SU-DHL-6 (cell line): ENCODE results near the gene RGS7.

Experiments used
- H2AFZ ChIP-seq: fragments of 200-600 bp; sonication (generic); 2 replicates; pipeline ENCODE4 v1.6.1; 2014; ENCODE audit warnings: low read depth, mild to moderate bottlenecking, moderate library complexity, mixed read lengths, antibody characterized with exemption, low read length; ENCODE audit not compliant: severe bottlenecking
- H3F3A ChIP-seq: fragments of 200-600 bp; shearing (Covaris generic); 2 replicates; pipeline ENCODE4 v1.6.0; 2016; ENCODE audit warnings: antibody characterized with exemption, mild to moderate bottlenecking; ENCODE audit not compliant: insufficient read depth
- H3K27ac ChIP-seq: fragments of 200-600 bp; sonication (generic); 2 replicates; pipeline ENCODE4 v1.5.1; 2016; ENCODE audit warnings: low read depth, mild to moderate bottlenecking, low read length, moderate library complexity, mixed read lengths
- H3K27me3 ChIP-seq: fragments of 200-600 bp; sonication (generic), shearing (Covaris generic); 2 replicates; pipeline ENCODE4 v1.6.0; 2014; ENCODE audit warnings: mild to moderate bottlenecking, low read length
- H3K36me3 ChIP-seq: fragments of 200-600 bp; sonication (generic); 2 replicates; pipeline ENCODE4 v1.6.1; 2014; ENCODE audit warnings: mild to moderate bottlenecking, low read length, mixed read lengths
- H3K4me2 ChIP-seq: fragments of 300-600, 200-600 bp; shearing (Covaris generic), sonication (generic); 2 replicates; pipeline ENCODE4 v1.6.0; 2014; ENCODE audit warnings: low read length, low read depth, mild to moderate bottlenecking; ENCODE audit not compliant: poor library complexity, severe bottlenecking
- H3K4me3 ChIP-seq: fragments of 200-600 bp; sonication (generic); 2 replicates; pipeline ENCODE4 v1.5.1; 2014; ENCODE audit warnings: antibody characterized with exemption, low read length, mild to moderate bottlenecking, mixed read lengths; ENCODE audit not compliant: insufficient read depth, poor library complexity, severe bottlenecking
- H3K79me2 ChIP-seq: fragments of 200-600 bp; sonication (generic); 2 replicates; pipeline ENCODE4 v1.6.1; 2014; ENCODE audit warnings: mild to moderate bottlenecking, low read length, moderate library complexity; ENCODE audit not compliant: insufficient read depth
- H3K9ac ChIP-seq: fragments of 200-600 bp; sonication (generic); 2 replicates; pipeline ENCODE4 v1.7.0; 2014; ENCODE audit warnings: mild to moderate bottlenecking, low read length
- H3K9me2 ChIP-seq: fragments of 200-600 bp; sonication (generic); replicated peaks from 2 replicates; pipeline ENCODE4 v1.6.1; 2014; ENCODE audit warnings: low read length; ENCODE audit not compliant: insufficient read depth
- H3K9me3 ChIP-seq: fragments of 200-600 bp; sonication (generic); 2 replicates; pipeline ENCODE4 v1.6.1; 2014; ENCODE audit warnings: low read length, mixed read lengths; ENCODE audit not compliant: insufficient read depth
- H4K20me1 ChIP-seq: fragments of 200-600 bp; sonication (generic); 2 replicates; pipeline ENCODE4 v1.6.1; 2014; ENCODE audit warnings: low read depth, mild to moderate bottlenecking, antibody characterized with exemption, low read length, moderate library complexity, mixed read lengths
- EZH2phosphoT487 ChIP-seq: fragments of 200-600 bp; sonication (generic), shearing (Covaris generic); conservative IDR thresholded peaks from 2 replicates; pipeline ENCODE4 v1.6.1; 2018; ENCODE audit warnings: mild to moderate bottlenecking, antibody characterized with exemption, low read length, moderate library complexity, mixed read lengths
- TF ChIP-seq, protein P1 (sequence below): fragments of 200-600 bp; sonication (generic); IDR thresholded peaks from one replicate; pipeline ENCODE4 v1.5.1; 2017; ENCODE audit warnings: antibody characterized with exemption, mild to moderate bottlenecking, low read length, moderate library complexity; ENCODE audit not compliant: insufficient read depth, poor library complexity, severe bottlenecking

Gene RGS7

DNA sequence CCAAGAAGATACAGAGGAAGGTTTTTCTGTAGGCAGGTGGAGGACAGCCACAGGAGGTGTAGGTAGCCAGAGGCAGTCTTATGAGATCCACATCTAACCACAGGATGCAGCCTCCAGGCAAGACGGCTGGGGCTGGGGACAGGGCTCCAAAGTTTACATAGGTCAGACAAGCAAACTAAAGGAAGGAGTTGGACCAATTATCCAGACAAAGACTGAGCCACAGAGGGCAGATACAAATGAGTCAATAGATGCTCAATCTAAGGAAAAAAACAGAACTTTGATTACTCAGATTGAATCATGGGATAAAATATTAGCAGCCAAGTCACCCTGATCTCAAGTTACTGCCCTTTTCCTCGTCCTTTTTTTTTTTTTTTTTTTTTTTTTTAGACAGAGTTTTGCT lies 91.6 kb downstream of the RGS7 start:
- H3K9me3 ChIP-seq, result no peaks in the 10 kb centered on the region
- no peaks in the 10 kb centered on the region for H3K79me2 ChIP-seq
- TF ChIP-seq, protein P1, sequence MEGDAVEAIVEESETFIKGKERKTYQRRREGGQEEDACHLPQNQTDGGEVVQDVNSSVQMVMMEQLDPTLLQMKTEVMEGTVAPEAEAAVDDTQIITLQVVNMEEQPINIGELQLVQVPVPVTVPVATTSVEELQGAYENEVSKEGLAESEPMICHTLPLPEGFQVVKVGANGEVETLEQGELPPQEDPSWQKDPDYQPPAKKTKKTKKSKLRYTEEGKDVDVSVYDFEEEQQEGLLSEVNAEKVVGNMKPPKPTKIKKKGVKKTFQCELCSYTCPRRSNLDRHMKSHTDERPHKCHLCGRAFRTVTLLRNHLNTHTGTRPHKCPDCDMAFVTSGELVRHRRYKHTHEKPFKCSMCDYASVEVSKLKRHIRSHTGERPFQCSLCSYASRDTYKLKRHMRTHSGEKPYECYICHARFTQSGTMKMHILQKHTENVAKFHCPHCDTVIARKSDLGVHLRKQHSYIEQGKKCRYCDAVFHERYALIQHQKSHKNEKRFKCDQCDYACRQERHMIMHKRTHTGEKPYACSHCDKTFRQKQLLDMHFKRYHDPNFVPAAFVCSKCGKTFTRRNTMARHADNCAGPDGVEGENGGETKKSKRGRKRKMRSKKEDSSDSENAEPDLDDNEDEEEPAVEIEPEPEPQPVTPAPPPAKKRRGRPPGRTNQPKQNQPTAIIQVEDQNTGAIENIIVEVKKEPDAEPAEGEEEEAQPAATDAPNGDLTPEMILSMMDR, result no peak
- no peak for TF ChIP-seq EZH2phosphoT487
- H3K27me3 ChIP-seq, result no peaks in the 10 kb centered on the region
- no peak overlapping the region for H3K4me3 ChIP-seq
- H3K36me3 ChIP-seq, result no peaks in the 10 kb centered on the region
- no peaks in the 10 kb centered on the region for H3K9me2 ChIP-seq
- no peak overlapping the region for H2AFZ ChIP-seq
- H3K27ac ChIP-seq, result no peak overlapping the region
- no peaks in the 10 kb centered on the region for H4K20me1 ChIP-seq
- no peak overlapping the region for H3K4me2 ChIP-seq
- H3F3A ChIP-seq, result no peaks in the 10 kb centered on the region
- H3K9ac ChIP-seq, result no peak overlapping the region

DNA sequence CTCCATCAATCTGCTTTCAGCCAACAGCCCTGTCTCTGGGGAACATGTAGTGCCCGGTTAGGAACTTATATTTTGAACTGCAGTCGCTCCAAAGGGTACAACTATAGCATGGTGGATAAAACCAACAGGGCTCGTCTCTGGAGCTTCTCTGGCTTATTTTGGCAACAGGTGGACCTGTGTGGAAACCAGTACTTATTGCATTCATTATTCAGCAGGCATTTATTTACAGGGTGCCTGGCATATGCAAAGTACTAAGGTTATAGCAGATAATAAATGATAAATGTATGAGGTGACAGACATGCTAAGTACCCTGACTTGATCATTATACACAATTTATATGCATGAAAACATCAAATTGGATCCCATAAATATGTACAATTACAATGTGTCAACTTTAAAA lies 93.7 kb downstream of the RGS7 start:
- H3K27me3 ChIP-seq, result no peaks in the 10 kb centered on the region
- no peak for TF ChIP-seq EZH2phosphoT487
- TF ChIP-seq, protein P1, result no peak
- no peaks in the 10 kb centered on the region for H3K9me2 ChIP-seq
- no peak overlapping the region for H2AFZ ChIP-seq
- no peaks in the 10 kb centered on the region for H3F3A ChIP-seq
- H3K27ac ChIP-seq, result no peak overlapping the region
- H3K9ac ChIP-seq, result no peak overlapping the region
- no peak overlapping the region for H3K4me2 ChIP-seq
- no peaks in the 10 kb centered on the region for H3K9me3 ChIP-seq
- no peaks in the 10 kb centered on the region for H4K20me1 ChIP-seq
- H3K4me3 ChIP-seq, result no peak overlapping the region
- no peaks in the 10 kb centered on the region for H3K36me3 ChIP-seq
- no peaks in the 10 kb centered on the region for H3K79me2 ChIP-seq

DNA sequence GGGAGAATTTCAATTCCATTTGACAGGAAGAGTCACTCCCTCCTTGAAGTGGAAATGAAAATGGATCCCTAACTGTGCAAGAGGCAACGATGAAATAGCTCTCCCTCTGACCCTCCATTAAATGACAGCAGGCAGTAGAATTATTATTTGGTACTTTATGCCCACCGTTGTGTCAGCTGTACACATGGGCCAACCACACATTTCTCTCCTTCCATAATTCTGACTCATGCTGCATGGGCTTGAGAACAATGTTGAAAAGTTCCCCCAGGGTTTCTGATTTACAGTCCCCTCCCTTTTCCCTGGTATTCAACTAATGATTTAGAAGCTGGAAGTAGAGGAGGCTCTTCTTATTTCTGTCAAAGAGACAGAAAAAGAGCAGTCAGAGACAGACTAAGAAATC lies 103.5 kb downstream of the RGS7 start:
- no peak overlapping the region for H3K4me3 ChIP-seq
- no peaks in the 10 kb centered on the region for H3K9me3 ChIP-seq
- TF ChIP-seq, protein P1, result no peak
- no peaks in the 10 kb centered on the region for H3K79me2 ChIP-seq
- H2AFZ ChIP-seq, result no peak overlapping the region
- no peaks in the 10 kb centered on the region for H3K36me3 ChIP-seq
- H3K4me2 ChIP-seq, result no peak overlapping the region
- H3K27me3 ChIP-seq, result no peaks in the 10 kb centered on the region
- H3K9me2 ChIP-seq, result no peaks in the 10 kb centered on the region
- no peaks in the 10 kb centered on the region for H4K20me1 ChIP-seq
- H3K27ac ChIP-seq, result no peak overlapping the region
- no peaks in the 10 kb centered on the region for H3F3A ChIP-seq
- H3K9ac ChIP-seq, result no peak overlapping the region

DNA sequence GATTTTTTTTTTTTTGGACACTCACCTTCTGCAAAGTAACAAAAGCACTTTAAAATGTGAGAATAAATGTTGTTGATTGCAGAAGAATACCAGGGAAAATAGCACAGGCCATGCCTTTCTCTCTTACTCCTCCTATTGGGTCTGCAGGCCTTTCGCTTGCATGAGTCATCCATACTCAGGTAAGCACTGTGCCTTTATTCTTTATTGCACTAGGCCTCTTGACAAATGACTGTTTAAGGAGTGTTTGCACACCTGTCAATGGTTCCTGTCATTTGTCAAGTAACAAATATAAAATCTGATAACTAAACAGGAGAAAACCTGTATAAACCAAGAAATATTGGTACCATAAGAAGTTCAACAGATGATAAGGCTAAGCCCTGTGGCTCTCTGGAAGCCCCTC lies 106.5 kb downstream of the RGS7 start:
- Histone ChIP-seq H2AFZ (no peak overlapping the region), H4K20me1 (no peaks in the 10 kb centered on the region), H3K27ac (no peak overlapping the region), H3K9me2 (no peaks in the 10 kb centered on the region), H3F3A (no peaks in the 10 kb centered on the region), H3K9ac (no peak overlapping the region), H3K9me3 (no peaks in the 10 kb centered on the region), H3K27me3 (no peaks in the 10 kb centered on the region), H3K4me2 (no peak overlapping the region), H3K36me3 (no peaks in the 10 kb centered on the region), H3K4me3 (no peak overlapping the region), H3K79me2 (no peaks in the 10 kb centered on the region)
- no peak for TF ChIP-seq EZH2phosphoT487
- TF ChIP-seq, protein P1, result no peak
